ENCODE data around the gene CRYBG1.
"Not testable (repeated sequence)": the region's sequence is repeated elsewhere in the genome, so short reads cannot be mapped to it uniquely, and the experiment has no call there.

The CRYBG1 gene

GRCh38 chr6:106559659-106560058, 199.1 kb downstream of the CRYBG1 start:
- not testable (repeated sequence) for DNase-seq

- no peak for DNase-seq
Observed at GRCh38 chr6:106560996-106561685, 200.6 kb downstream of the CRYBG1 start.

GRCh38 chr6:106561686-106562405, 201.3 kb downstream of the CRYBG1 start:
- DNase-seq, result no peak

- DNase-seq, result no peak
Observed at GRCh38 chr6:106563614-106564013, 203.1 kb downstream of the CRYBG1 start.

GRCh38 chr6:106564476-106564875, 204.0 kb downstream of the CRYBG1 start:
- no peak for DNase-seq

- no peak for DNase-seq
Observed at GRCh38 chr6:106568530-106568929, 208.0 kb downstream of the CRYBG1 start.

GRCh38 chr6:106569428-106569827, 208.9 kb downstream of the CRYBG1 start:
- DNase-seq, result no peak

GRCh38 chr6:106572436-106572835, 211.9 kb downstream of the CRYBG1 start:
- no peak for DNase-seq

GRCh38 chr6:106572875-106573585, 212.5 kb downstream of the CRYBG1 start:
- DNase-seq, result no peak

- DNase-seq, result peak in 1 of 2 experiments; percentile 4
Observed at GRCh38 chr6:106574741-106575458, 214.4 kb downstream of the CRYBG1 start.

- no peak for DNase-seq
Observed at GRCh38 chr6:106579281-106579680, 218.8 kb downstream of the CRYBG1 start.

GRCh38 chr6:106581468-106581867, 221.0 kb downstream of the CRYBG1 start:
- no peak for DNase-seq

GRCh38 chr6:106586815-106587415, 226.4 kb downstream of the CRYBG1 start:
- DNase-seq, result no peak

- DNase-seq, result not testable (repeated sequence)
Observed at GRCh38 chr6:106588937-106589336, 228.4 kb downstream of the CRYBG1 start.

- DNase-seq, result no peak
Observed at GRCh38 chr6:106591111-106591825, 230.8 kb downstream of the CRYBG1 start.

- DNase-seq, result no peak
Observed at GRCh38 chr6:106599440-106599839, 238.9 kb downstream of the CRYBG1 start.

- no peak for DNase-seq
Observed at GRCh38 chr6:106600329-106600728, 239.8 kb downstream of the CRYBG1 start.

GRCh38 chr6:106608080-106608668, 247.7 kb downstream of the CRYBG1 start:
- no peak for DNase-seq

- DNase-seq, result no peak
Observed at GRCh38 chr6:106609699-106610098, 249.2 kb downstream of the CRYBG1 start.

GRCh38 chr6:106611030-106611429, 250.5 kb downstream of the CRYBG1 start:
- DNase-seq, result no peak

- no peak for DNase-seq
Observed at GRCh38 chr6:106612671-106613416, 252.3 kb downstream of the CRYBG1 start.

Measured in NCI-H1930 (cell line).